HK-2 (cell line): ENCODE data around the gene MEIS2.
A peak's percentile ranks its signal among the peaks of the same experiment; 100 is the strongest.

Experiments used
- DNase-seq: peaks from one replicate; pipeline ENCODE4 v3.0.0-alpha.2; 2018; ENCODE audit not compliant: unreplicated experiment

Gene MEIS2

DNA sequence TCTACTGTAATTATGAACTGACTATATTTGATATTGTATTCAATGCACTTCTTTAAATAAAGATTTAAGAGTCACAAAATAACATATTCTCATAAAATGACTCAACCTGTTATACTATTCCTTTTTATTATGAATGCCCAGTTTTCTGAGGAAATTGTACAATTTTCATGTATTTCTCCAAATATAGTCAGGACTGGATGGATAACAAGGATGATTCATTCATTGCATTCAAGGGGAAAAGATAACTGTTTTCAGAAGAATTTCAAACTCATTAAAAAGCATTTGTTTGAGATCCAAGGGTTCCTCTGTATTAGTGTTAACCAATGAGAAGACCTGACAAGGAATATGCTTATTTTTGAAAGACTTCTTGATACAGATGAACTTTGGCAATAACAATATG lies 163.7 kb downstream of the MEIS2 start:
- DNase-seq: no peak

DNA sequence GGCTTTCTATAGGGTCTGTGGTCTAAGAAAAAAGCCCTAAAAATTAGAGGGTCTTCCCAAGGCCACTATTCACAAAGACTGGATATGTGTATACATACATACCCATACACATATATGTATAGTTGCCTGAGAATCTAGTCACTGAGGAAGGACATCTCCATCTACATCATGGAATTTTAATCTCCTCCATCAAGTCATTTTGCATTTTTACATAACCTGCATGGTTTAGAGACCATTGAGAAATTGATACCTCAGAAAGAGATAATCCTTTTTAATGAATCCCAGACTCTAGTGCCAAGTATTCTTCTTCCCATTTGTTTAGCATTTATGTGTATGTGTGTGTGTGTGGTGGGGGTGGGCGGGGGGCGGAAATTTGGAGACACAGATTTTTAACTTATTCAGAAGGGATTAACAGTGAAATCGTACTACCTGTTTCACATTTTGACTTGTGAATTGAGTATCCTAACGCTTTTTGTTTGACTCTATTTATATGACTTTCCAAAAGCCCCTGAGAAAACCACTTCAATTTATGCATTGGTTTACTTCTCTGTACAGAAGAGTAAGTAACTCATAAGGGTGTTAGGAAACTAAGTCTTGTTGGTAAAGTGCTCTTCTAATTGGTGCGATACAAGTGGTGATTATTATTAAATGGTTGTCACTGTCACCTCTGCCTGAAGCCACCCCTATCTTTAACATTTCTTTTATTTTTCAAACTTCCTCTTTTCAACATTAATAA lies 166.9 kb downstream of the MEIS2 start:
- DNase-seq: no peak

DNA sequence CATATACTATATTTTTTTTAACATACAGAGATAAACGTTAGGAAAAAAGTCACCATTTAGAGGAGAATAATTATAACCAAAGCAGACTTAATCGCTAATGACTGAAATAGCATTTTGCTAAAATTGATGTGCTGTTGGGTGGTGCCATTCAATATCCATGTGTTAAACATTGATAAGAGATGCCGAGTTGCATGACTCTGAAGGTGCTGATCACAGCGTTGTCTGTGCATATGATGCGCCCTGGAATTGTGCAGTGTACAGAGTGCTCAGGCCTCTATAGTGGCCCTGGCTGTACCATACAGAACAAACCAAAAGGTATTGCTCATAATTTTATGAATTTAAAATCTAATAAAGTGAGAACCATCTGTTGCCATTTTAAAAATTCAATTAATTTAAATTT lies 168.3 kb downstream of the MEIS2 start:
- DNase-seq: no peak

DNA sequence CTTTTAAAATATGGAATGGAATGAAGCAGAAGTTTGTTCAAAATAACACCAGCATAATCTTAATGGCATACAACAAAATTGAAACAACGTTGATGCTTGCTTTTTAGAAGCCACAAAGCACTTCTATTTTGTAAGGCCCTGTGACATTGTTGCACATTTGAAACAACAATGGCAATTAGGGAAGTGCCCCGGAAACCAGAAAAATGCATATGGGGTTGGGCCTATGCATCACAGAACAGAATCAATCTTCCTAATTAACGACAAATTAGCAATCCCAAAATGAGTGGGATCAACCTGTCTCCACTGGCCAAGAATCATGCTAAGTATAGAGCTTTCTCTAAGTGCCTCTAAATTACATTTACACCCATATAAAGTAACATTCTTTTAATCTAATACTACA lies 168.9 kb downstream of the MEIS2 start:
- DNase-seq: no peak

DNA sequence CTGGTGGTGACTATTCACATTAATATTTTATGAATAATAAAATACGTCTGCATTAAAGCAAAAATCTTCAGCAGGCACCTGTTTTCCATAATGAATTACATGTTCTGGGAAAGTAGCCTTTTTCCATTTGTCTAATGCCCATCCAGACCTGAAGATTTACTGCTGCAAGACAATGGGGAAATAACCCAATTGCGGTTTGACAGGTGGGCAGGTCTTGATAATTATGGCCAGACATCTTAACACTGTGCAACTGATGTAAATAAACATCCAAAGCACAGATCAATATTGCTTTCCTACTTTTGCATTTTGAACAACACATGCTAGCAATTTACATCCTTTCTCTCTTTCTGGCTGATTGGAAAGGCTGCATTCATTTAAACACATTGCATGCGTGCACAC lies 173.9 kb downstream of the MEIS2 start:
- DNase-seq: no peak

DNA sequence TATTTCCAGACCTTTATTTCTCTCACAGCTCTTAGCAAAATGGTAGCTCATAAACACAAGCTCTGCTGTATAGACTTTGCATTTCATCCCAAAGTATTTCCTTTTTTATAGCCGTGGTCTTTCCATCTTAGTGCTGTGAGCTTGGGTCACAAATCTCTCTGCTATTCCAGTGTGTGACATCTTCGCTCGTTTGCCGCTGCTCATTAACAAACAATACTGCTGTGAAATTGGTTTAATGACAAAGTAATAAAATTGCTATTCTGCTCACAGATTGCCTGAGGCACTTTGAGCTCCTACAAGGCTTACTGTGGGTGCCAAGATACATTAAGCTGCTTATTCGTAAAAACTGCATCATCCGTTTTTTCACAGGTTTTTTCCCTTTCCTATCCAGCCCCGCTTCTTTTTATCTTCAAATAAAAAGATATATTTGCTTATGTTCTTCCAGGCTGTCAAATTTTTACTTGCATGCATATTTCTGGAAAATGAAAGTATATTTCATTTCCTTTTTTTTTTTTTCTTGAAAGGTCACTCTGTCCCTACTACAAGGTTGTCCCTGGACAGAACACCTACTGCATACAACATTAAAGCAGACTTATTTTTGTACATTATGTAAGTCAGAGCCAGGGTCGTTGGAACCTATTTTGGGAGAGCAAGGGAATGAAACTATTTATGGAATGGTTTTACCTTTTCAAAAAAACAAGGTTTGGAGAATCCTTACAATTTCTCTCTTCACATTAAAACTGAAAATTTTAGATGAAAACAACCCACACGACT lies 174.5 kb downstream of the MEIS2 start:
- no peak for DNase-seq

DNA sequence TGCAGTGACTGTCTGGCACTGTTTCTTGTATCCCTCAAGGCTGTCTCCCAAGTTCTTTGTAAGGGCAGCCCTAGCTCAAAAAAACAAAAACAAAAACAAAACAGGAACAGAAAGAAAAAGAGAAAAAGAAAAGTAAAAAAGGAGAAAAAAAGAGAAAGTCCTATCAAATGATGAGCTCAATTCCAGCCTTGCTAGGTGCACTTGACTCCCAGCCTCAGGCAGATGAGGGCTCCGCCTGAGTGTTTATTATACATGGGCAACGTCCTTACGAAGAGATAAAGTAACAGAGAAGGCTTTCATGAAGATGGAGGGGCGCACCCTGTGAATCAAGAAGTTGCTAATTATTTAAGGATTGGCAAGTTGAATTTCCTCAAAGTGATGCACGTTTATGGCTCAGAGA lies 175.3 kb downstream of the MEIS2 start:
- DNase-seq: no peak

DNA sequence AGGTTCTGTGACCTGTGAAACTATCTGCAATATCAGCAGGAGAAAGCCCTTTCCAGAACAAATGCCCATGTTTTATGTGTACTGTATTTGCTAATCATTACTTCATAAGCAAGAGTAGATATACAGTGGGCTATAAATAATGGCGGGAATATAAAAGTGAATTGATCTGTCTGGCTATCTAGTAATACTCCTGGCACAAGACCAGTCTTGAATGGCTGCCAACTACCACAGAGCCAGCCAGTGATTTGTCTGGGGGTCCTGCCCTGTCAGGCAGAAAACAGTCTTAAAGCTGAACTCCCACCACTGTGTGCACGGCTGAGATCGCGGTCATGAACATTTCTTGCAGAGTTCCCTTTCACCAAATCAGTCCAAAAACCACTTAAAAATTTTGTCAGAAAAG lies 176.3 kb downstream of the MEIS2 start:
- no peak for DNase-seq

DNA sequence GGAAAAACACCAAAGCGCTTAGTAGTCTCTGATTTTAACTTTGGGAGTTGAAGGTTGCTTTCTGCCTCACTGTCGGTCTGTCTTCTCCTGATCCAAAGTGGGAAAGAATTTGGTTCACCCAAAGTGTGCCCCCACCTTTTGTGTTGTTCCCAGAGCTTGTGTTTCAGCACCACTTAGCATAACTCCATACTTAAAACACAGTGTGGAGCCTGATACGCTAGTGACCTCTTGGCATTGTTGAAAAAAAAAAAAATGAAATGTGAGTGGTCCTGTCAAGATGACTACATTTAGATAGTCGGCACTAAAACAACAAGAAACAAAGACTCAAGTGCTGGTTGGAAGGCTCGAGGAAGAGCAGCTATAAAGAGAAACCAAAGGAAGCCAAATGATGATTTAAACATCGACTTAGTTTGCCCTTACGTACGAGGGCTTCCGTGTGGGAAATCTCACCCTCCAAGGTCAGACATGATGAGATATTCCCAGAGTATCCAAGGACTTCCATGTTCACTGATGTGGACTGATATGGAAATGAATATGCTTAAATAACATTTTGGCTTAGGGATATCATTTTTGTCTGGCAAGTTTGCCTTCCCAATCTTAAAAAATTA lies 178.8 kb downstream of the MEIS2 start:
- DNase-seq: no peak

DNA sequence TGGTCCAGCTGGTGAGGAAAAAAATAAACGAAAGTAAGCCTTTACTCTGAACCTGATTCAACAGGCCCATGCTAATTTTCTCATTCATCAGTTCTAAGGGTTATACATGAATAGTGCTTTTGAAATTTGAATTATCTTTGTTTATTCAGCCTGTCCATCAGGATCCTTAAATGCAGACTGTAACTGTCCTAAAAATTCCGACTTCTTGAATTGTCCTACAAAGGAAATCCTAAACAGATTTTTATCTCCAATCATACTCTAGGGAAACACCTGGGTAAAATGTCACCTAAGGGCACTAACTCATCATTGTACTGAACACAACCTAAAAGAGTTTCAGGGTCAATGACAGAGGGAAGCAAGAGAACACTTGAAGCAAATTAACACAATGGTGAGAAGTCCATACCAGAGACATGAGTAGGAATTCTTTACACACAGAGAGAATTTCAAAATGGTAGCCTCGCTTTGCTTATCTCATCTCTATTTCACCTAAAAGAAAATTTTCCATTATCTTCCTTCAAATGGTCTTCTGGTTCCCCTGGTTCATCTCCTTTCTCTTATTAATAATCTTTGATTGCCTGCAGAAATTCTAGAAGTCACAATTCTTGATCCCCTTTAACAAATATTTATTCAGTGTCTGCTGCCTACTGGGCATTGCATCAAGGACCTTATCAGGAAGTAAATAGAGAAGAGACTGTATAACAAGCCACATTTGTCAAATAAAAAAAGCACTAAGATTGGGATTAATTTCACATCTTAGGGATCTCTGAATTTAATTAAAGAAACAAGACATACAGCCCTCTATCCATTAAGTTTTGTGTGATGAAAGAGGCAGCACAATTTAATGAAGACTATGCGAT lies 182.7 kb downstream of the MEIS2 start:
- DNase-seq: no peak

DNA sequence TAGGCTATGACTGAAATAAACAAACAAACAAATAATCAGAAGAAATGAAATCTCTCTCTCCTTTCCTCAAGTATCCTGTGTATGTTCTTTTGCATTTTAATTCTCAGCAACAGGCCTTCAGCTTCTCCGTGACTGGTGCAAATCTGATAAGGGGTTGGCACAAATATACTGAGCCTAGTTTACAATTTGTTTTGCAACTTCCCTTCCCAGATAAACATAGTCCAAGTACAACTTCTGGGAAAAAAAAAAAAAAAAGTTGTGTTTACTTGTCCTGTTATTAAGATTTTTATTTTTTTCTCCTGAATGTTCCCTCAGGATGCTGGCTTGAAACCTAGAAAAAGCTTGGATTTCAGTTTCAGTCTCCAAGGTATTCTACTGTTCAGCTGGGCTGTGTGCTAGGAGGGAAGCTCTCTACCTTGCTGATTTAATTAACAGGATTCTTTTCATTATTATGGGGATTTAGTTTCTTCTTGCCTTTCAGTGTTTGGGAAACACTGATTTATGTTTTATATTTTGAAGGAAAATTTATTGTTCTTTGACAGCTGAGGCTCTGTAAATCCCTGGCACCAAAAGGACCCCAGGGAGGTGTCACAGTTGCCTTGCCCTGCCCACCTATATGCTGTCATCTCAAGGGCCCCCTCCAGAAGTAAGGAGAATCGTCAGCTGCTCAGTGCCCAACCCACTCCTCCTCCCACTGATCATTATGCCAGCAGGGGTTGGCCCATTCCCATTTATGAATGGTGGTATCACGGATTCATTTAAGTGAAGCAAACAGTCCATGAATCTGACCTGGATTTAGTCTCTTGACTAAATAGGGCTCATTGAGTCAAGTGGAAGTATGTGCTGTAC lies 185.2 kb downstream of the MEIS2 start:
- DNase-seq: no peak

DNA sequence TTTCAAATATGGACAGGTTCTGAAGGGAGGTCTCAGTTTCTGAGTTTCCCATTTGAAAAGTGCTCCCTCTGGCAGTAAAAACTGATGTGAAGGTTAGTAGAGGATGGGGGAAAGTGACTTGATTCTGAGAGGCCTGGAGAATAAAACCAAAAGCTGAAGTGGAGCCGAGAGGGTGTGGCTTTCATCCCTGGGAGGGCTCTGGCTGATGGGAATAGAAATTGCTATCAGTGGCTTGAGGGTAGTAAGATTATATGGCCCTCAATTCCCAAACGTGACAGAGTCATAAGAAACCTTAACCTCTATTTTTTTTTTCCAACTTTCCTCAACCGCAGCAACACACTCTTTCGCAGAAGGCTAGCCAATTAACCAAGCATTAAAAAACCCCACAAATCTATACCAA lies 185.9 kb downstream of the MEIS2 start:
- DNase-seq: no peak

DNA sequence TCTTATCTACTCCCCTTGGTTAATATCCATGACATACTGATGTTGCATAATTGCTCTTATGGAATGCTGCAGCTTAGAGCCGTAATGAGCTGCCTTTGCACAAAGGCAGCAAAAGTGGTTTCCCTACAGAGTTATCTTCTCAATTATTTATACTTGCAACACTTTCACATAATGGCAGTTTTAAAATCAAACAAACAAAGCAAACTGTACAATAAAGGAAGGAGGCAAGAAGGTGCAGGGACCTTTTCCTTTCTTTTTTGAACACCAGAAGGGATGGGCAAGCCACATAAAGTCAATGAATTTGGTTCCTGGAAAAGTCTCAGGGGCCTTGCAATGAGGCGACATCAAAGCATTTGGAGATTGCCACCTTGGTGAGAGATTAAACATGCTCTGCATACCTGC lies 188.0 kb downstream of the MEIS2 start:
- DNase-seq: no peak

DNA sequence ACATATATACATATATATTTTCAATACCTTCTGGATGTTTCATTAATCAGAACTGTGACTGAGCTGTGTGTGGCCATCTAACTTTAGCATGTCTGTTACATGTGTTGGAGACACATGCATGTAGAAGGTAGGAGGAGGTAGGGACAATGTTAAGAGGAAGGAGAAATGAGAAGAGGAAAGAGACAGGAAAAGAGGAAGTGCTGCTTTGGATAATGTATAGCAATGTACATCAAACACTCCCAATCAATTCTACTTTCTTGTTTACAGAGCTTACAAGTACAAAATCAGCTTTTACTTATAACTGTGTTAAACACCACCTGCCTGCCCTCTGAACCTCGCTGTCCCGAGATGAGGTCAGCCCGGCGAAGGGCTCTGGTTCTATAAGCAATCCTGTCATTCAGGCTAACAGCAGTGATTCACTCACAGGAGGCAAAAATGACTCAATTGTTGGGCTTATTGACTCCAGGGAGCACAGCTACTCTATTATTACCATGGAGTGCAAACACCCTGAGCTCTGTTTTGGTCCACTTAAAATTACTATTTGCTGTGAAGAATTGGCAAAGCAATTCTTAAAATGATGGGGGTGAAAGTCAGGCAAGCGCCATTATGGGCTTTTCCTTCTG lies 188.9 kb downstream of the MEIS2 start:
- peak; percentile 0 for DNase-seq

DNA sequence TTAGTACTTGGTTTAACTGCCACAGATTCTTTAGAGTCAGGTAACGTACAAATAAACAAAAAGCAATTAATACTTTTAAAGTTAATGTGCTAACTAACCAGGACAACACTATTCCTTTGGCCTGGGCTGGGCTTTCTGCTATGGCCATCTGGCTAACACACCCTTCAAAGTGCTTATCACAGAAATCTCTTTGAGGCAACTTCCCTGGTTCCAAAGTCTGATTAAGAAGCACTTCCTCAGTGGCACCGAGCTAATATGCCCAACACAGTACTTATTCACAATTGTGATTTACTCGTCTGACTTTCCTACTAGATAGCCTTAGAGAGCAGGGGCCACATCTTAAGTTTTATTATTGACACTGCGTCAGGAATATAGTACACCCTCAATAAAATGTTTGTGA lies 191.4 kb downstream of the MEIS2 start:
- no peak for DNase-seq

DNA sequence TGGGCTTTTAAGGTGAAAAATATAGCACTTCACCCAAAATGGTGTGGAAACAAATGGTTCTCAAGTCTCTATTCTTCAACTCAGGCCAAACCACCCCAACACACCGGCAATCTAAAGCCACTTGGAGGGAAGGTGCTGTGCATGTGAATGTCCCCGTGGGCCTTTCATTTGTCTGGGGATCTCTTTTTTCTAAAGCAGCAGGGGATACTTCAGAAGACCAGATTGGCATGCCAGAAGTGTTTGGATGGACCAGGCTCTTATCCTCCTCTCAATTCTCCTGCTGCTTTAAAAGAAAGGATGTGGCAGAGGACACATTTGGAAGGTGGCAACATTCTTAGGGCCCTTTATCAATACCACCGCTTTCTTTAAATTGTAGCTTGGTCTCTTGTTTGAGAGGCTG lies 193.1 kb downstream of the MEIS2 start:
- DNase-seq: no peak

DNA sequence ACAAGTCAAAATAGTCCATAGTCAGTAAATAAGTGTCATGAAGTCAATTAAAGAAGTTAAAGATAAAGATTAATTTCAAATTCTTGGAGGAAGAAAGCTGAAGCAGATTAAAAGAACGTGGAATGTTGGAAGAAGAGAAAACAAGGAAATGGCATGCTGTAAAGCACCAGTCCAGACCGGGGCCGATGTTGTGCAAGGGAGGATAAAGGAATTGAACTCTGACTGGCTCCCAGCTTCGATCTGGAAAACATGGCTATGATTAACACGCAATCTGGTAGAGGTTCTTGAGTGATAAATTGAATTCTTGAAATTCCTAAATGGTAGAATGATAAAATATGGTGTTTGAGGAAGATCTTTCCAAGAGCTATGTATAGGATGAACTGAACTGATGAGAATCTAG lies 194.4 kb downstream of the MEIS2 start:
- no peak for DNase-seq

DNA sequence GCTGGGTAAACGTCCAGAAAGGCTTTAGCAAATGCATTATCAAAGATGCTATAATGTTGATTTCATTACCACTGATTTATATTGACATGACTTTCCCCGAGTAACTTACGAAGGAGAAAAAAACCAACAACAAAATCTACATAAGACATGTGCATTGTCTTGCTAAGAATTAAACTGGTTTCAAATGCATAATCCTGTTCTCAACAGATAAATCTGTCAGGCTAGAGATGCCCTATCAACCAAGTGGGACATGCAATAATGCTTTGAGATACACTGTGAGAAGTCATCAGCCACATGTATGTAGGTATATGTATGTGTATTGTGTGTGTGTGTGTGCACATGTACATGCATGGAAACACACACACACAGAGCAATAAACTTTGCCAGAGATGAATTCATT lies 195.6 kb downstream of the MEIS2 start:
- no peak for DNase-seq

DNA sequence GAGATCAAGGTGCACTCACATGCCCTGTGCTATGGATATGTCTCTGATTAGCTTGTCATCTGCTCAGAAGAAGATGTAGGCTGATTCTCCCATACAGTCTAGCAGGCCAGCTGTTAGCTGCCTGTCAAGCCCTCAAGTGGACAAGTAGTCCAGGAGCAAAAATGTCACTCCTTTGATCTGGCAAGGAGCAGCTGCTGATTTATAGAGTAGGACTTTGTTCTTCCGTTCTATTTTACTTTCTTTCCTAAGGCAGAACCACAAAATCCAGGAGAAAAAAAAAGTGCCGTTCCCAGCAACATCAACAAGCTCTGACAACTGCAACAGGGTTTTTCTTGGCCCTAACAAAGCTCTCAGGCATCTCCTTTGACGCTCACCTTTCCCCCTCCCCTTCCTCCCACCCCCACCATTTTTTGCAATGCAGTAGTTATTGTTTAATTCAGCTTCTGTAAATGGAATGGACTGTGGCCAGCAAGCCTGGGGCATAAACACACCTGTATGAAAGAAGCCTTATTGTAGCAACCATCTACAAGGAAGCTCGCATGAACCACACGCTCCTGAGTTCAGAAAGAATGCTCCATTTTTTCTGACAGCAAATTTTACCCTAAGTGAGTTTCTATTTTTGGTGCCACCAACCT lies 196.3 kb downstream of the MEIS2 start:
- no peak for DNase-seq

DNA sequence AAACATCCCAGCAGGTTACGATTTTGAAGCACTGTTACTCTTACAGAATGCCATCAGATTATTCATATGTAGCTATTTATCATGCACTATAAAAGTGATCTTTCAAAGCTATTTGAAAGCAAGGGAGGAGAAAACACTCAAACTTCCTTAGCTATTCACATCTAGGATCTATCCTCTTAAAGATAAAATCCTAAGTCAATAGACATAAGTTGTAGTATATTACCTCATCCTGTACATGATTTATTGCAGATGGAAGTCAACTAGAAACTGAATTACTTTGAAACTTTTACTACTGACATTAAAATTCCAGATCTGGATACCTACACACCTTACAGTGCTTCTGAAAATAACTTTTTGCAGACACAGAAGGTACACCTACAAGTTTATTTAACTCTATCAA lies 197.2 kb downstream of the MEIS2 start:
- DNase-seq: no peak
